ENCODE results near the gene FLVCR1. TPM values are rescaled to one million over a fixed set of nuclear protein-coding genes. Genes with fewer than 3 reads are reported as not detected.

FLVCR1 gene
- total and polyA plus RNA-seq, 2 donors, result 7.3 to 8.7 TPM

- no peak for DNase-seq (ENCODE audit: low read depth in 6 of 9, low spot score in 9 of 9)
- H3K27me3 ChIP-seq (ENCODE audit: control insufficient read depth in 2 of 2, insufficient read depth in 1 of 2, low read length in 1 of 2), result peaks cover 0 to 25% of the 10 kb centered on the region in 2 donors
- peaks cover 3 to 16% of the 10 kb centered on the region in 2 donors for H3K4me1 ChIP-seq (ENCODE audit: control insufficient read depth in 2 of 2, insufficient read depth in 2 of 2, low read length in 2 of 2)
- no peaks in the 10 kb centered on the region for H3K36me3 ChIP-seq (ENCODE audit: control insufficient read depth in 2 of 2, insufficient read depth in 2 of 2, low read length in 1 of 2)
- no peak overlapping the region for H3K4me3 ChIP-seq (ENCODE audit: low read length in 2 of 2)
- no peak overlapping the region for H3K27ac ChIP-seq (ENCODE audit: low read depth in 1 of 2, low read length in 1 of 2)
- peaks cover 0 to 2% of the 10 kb centered on the region in 2 donors for H3K9me3 ChIP-seq (ENCODE audit: control insufficient read depth in 2 of 2, insufficient read depth in 1 of 2, low read length in 1 of 2)
These were observed 88.8 kb downstream of the FLVCR1 start for GRCh38 chr1:212946872-212947271.

Other genes with a start within 250 kb of the FLVCR1 start
- 4.4 TPM for gene ATF3, start 249.5 kb upstream of the FLVCR1 start, total RNA-seq
- 34.6 TPM for gene ATF3, start 249.5 kb upstream of the FLVCR1 start, polyA plus RNA-seq
- 21.6 TPM for gene BATF3, start 158.4 kb upstream of the FLVCR1 start, total RNA-seq
- 27.2 TPM for gene BATF3, start 158.4 kb upstream of the FLVCR1 start, polyA plus RNA-seq
- gene NSL1, start 66.5 kb upstream of the FLVCR1 start, total RNA-seq, result 48.8 TPM
- gene NSL1, start 66.5 kb upstream of the FLVCR1 start, polyA plus RNA-seq, result 23.8 TPM
- gene TATDN3, start 66.4 kb upstream of the FLVCR1 start, total RNA-seq, result 19.1 TPM
- 19.1 TPM for gene TATDN3, start 66.4 kb upstream of the FLVCR1 start, polyA plus RNA-seq
- gene SPATA45, start 10.6 kb upstream of the FLVCR1 start, total RNA-seq, result 0.33 TPM
- gene SPATA45, start 10.6 kb upstream of the FLVCR1 start, polyA plus RNA-seq, result 0.18 TPM
- gene VASH2, start 92.3 kb downstream of the FLVCR1 start, total RNA-seq, result 7.6 TPM
- 0.82 TPM for gene VASH2, start 92.3 kb downstream of the FLVCR1 start, polyA plus RNA-seq
- 27.5 TPM for gene ANGEL2, start 157.6 kb downstream of the FLVCR1 start, total RNA-seq
- gene ANGEL2, start 157.6 kb downstream of the FLVCR1 start, polyA plus RNA-seq, result 35.6 TPM
- 8.8 TPM for gene RPS6KC1, start 193.0 kb downstream of the FLVCR1 start, total RNA-seq
- gene RPS6KC1, start 193.0 kb downstream of the FLVCR1 start, polyA plus RNA-seq, result 7.2 TPM